Mesenchymal stem cell (in vitro differentiated cells and primary cell): ENCODE measurements around the gene CCND1.
"Not testable (repeated sequence)": the region's sequence is repeated elsewhere in the genome, so short reads cannot be mapped to it uniquely, and the experiment has no call there.

Source experiments
- DNase-seq: peaks from one replicate; pipeline ENCODE4 v3.0.0-alpha.2; 2013
- H2AFZ ChIP-seq: one replicate; pipeline ENCODE4 v1.6.1; 2013; ENCODE audit warnings: low read depth, mild to moderate bottlenecking, control low read depth, inconsistent platforms, low read length, moderate library complexity
- H2AK5ac ChIP-seq: 2 replicates; pipeline ENCODE4 v1.6.1; 2013; ENCODE audit warnings: low read length, moderate library complexity, mild to moderate bottlenecking, inconsistent platforms; ENCODE audit not compliant: severe bottlenecking
- H2BK120ac ChIP-seq: one replicate; pipeline ENCODE4 v1.6.1; 2013; ENCODE audit warnings: low read depth, mild to moderate bottlenecking, inconsistent platforms, low read length, moderate library complexity
- H2BK12ac ChIP-seq, 2 experiments: one replicate each; pipeline ENCODE4 v1.6.1; 2013; ENCODE audit warnings: inconsistent platforms in 2 of 2, low read length in 2 of 2, mild to moderate bottlenecking in 2 of 2, moderate library complexity in 2 of 2, control low read depth in 1 of 2
- H2BK15ac ChIP-seq: one replicate; pipeline ENCODE4 v1.6.1; 2013; ENCODE audit warnings: mild to moderate bottlenecking, low read depth, inconsistent platforms; ENCODE audit not compliant: poor library complexity, severe bottlenecking
- H2BK5ac ChIP-seq: 2 replicates; pipeline ENCODE4 v1.6.1; 2013; ENCODE audit warnings: low read depth, mild to moderate bottlenecking, low read length, control low read depth, inconsistent platforms; ENCODE audit not compliant: poor library complexity, severe bottlenecking
- H3K14ac ChIP-seq, 2 experiments: one replicate each; pipeline ENCODE4 v1.6.1; 2013; ENCODE audit warnings: inconsistent platforms in 2 of 2, low read length in 2 of 2, control low read depth in 1 of 2, mild to moderate bottlenecking in 1 of 2, moderate library complexity in 1 of 2
- H3K18ac ChIP-seq, 2 experiments: one replicate each; pipeline ENCODE4 v1.6.1; 2013; ENCODE audit warnings: inconsistent platforms in 2 of 2, low read length in 2 of 2, control low read depth in 1 of 2, low read depth in 1 of 2, mild to moderate bottlenecking in 1 of 2
- H3K23ac ChIP-seq, 2 experiments: one replicate each; pipeline ENCODE4 v1.6.1; 2013; ENCODE audit warnings: inconsistent platforms in 2 of 2, low read length in 2 of 2, mild to moderate bottlenecking in 2 of 2, moderate library complexity in 2 of 2, control low read depth in 1 of 2
- H3K27ac ChIP-seq: 2 replicates; pipeline ENCODE4 v1.5.1; 2013; ENCODE audit warnings: mild to moderate bottlenecking, moderate library complexity, low read length, control low read depth, inconsistent platforms; ENCODE audit not compliant: poor library complexity, severe bottlenecking
- H3K27me3 ChIP-seq, 2 experiments: 2 replicates each; pipeline versions ENCODE4 v1.6.1 to v1.7.0; 2013; ENCODE audit warnings: low read length in 2 of 2, mild to moderate bottlenecking in 2 of 2, moderate library complexity in 2 of 2, control low read depth in 1 of 2, inconsistent platforms in 1 of 2; ENCODE audit not compliant: control insufficient read depth in 1 of 2, insufficient read depth in 1 of 2
- H3K36me3 ChIP-seq, 2 experiments: 2 replicates each; pipeline versions ENCODE4 v1.6.1 to v1.7.0; 2013; ENCODE audit warnings: low read length in 2 of 2, control low read depth in 1 of 2, inconsistent platforms in 1 of 2, low read depth in 1 of 2, mild to moderate bottlenecking in 1 of 2; ENCODE audit not compliant: insufficient read depth in 2 of 2, control insufficient read depth in 1 of 2
- H3K4ac ChIP-seq, 2 experiments: one replicate each; pipeline ENCODE4 v1.6.1; 2013; ENCODE audit warnings: inconsistent platforms in 2 of 2, low read length in 2 of 2, mild to moderate bottlenecking in 2 of 2, moderate library complexity in 2 of 2, control low read depth in 1 of 2, low read depth in 1 of 2
- H3K4me1 ChIP-seq: 2 replicates; pipeline ENCODE4 v1.6.1; 2013; ENCODE audit warnings: low read depth, low read length, control low read depth; ENCODE audit not compliant: control insufficient read depth, insufficient read depth
- H3K4me2 ChIP-seq: 2 replicates; pipeline ENCODE4 v1.6.1; 2013; ENCODE audit warnings: low read length, mild to moderate bottlenecking, inconsistent platforms; ENCODE audit not compliant: poor library complexity, severe bottlenecking
- H3K4me3 ChIP-seq, 2 experiments: 2 replicates each; pipeline versions ENCODE4 v1.5.1 to v1.7.0; 2013; ENCODE audit warnings: low read length in 2 of 2, mild to moderate bottlenecking in 2 of 2, control low read depth in 1 of 2, low read depth in 1 of 2; ENCODE audit not compliant: insufficient read depth in 1 of 2
- H3K79me1 ChIP-seq: replicated peaks from 2 replicates; pipeline ENCODE4 v1.6.1; 2013; ENCODE audit warnings: mild to moderate bottlenecking, control low read depth, low read length, inconsistent platforms; ENCODE audit not compliant: poor library complexity, severe bottlenecking
- H3K9ac ChIP-seq: 2 replicates; pipeline ENCODE4 v1.7.0; 2013; ENCODE audit warnings: mild to moderate bottlenecking, low read length, moderate library complexity
- H3K9me3 ChIP-seq: 2 replicates; pipeline ENCODE4 v1.7.0; 2013; ENCODE audit warnings: mild to moderate bottlenecking, low read length; ENCODE audit not compliant: control insufficient read depth
- H4K8ac ChIP-seq: one replicate; pipeline ENCODE4 v1.6.1; 2013; ENCODE audit warnings: inconsistent platforms, mild to moderate bottlenecking, low read length, moderate library complexity
- H4K91ac ChIP-seq: one replicate; pipeline ENCODE4 v1.6.1; 2013; ENCODE audit warnings: mild to moderate bottlenecking, low read length, inconsistent platforms
- WGBS: methylation state at CpG from one replicate; pipeline ENCODE4 v1.1.7; 2013; ENCODE audit warnings: mixed read lengths; 5-methylcytosine and 5-hydroxymethylcytosine counted together

CCND1 gene

GRCh38 chr11:69618237-69618636, 22.7 kb upstream of the CCND1 start:
- H4K91ac ChIP-seq: no peak overlapping the region
- no peak overlapping the region for H3K14ac ChIP-seq
- no peak overlapping the region for H3K9ac ChIP-seq
- H3K4me2 ChIP-seq: no peak overlapping the region
- 85% methylated on average over 8 of the region's 8 CpGs for WGBS
- no peak overlapping the region for H2AK5ac ChIP-seq
- no peaks in the 10 kb centered on the region for H3K79me1 ChIP-seq
- H2BK12ac ChIP-seq: no peak overlapping the region
- H3K23ac ChIP-seq: no peak overlapping the region
- H3K27ac ChIP-seq: no peak overlapping the region
- H3K36me3 ChIP-seq: no peaks in the 10 kb centered on the region
- no peaks in the 10 kb centered on the region for H3K4me1 ChIP-seq
- no peak for DNase-seq
- H2AFZ ChIP-seq: no peak overlapping the region
- H2BK5ac ChIP-seq: no peak overlapping the region
- no peak overlapping the region for H3K18ac ChIP-seq
- no peak overlapping the region for H2BK15ac ChIP-seq
- H4K8ac ChIP-seq: no peak overlapping the region
- H2BK120ac ChIP-seq: no peak overlapping the region
- no peak overlapping the region for H3K4ac ChIP-seq
- H3K4me3 ChIP-seq: no peak overlapping the region
- H3K9me3 ChIP-seq: no peaks in the 10 kb centered on the region
- H3K27me3 ChIP-seq: peaks cover 13 to 16% of the 10 kb centered on the region in 2 experiments

GRCh38 chr11:69620683-69621290, 20.2 kb upstream of the CCND1 start:
- Histone ChIP-seq H3K36me3 (no peaks in the 10 kb centered on the region), H3K4me3 (no peak overlapping the region), H2AFZ (no peak overlapping the region), H3K9me3 (no peaks in the 10 kb centered on the region), H2BK5ac (no peak overlapping the region), H3K14ac (no peak overlapping the region), H2AK5ac (no peak overlapping the region), H3K4ac (no peak overlapping the region), H3K9ac (no peak overlapping the region), H3K79me1 (no peaks in the 10 kb centered on the region), H3K23ac (no peak overlapping the region), H3K4me2 (no peak overlapping the region), H2BK120ac (no peak overlapping the region), H2BK15ac (no peak overlapping the region), H3K18ac (no peak overlapping the region), H2BK12ac (no peak overlapping the region), H3K27me3 (peaks cover 11 to 15% of the 10 kb centered on the region in 2 experiments), H3K27ac (no peak overlapping the region), H4K8ac (no peak overlapping the region), H3K4me1 (no peaks in the 10 kb centered on the region), H4K91ac (no peak overlapping the region)
- WGBS: 88% methylated on average over 1 of the region's 2 CpGs
- no peak for DNase-seq

DNA sequence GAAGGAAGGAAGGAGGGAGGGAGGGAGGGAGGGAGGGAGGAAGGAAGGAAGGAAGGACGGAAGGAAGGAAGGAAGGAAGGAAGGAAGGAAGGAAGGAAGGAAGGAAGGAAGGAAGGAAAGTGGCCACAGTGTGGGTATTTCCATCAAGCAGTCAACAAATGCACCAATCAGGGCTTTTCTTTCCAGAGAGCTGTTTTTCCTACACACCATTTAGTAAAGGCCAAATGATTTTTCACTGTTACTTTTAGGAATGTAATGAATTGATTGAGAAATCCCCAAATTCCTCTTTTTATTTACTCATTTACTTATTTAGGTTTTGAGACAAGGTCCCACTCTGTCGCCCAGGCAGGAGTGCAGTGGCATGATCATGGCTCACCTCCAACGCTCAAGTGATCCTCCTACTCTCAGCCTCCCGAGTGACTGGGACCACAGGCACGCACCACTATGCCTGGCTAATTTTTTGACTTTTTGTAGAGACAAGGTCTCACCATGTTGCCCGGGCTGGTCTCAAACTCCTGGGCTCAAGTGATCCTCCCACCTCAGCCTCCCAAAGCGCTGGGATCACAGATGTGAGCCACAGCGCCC, 18.8 kb upstream of the CCND1 start:
- not testable (repeated sequence) for H2AK5ac ChIP-seq, H3K9ac ChIP-seq, H3K36me3 ChIP-seq, H3K4me2 ChIP-seq, H4K91ac ChIP-seq, H3K14ac ChIP-seq, H4K8ac ChIP-seq, H3K4me1 ChIP-seq, H2AFZ ChIP-seq, H2BK15ac ChIP-seq, H3K4me3 ChIP-seq, H3K27ac ChIP-seq, H2BK5ac ChIP-seq, H2BK12ac ChIP-seq, H3K4ac ChIP-seq, H3K18ac ChIP-seq, H3K23ac ChIP-seq, H2BK120ac ChIP-seq, H3K79me1 ChIP-seq, H3K9me3 ChIP-seq, DNase-seq
- 98% methylated on average over 4 of the region's 8 CpGs for WGBS
- peaks cover 14% of the 10 kb centered on the region in 2 experiments for H3K27me3 ChIP-seq

DNA sequence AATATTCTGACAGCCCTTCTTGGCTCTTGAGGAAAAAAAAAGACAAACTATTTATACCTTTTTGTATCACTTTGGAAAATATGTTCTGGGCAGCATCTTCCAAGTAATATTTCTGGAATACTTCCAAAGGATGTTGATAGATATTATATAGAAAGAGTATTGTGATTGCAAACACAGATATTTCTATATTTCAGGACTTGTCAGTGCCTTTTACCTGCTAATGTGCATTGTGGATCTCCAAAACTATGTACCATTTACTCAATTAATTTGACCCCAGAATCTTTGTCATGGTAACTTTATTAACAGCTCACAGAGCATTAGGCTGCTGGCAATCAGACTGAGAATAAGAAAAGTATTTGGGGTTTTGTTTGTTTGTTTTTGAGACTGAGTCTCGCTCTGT, 16.7 kb upstream of the CCND1 start:
- H3K4me1 ChIP-seq: no peaks in the 10 kb centered on the region
- H2AK5ac ChIP-seq: no peak overlapping the region
- no peak overlapping the region for H3K9ac ChIP-seq
- H3K27me3 ChIP-seq: peaks cover 5 to 10% of the 10 kb centered on the region in 2 experiments
- H3K4ac ChIP-seq: no peak overlapping the region
- no peak overlapping the region for H2BK15ac ChIP-seq
- no peak overlapping the region for H4K8ac ChIP-seq
- no peaks in the 10 kb centered on the region for H3K79me1 ChIP-seq
- H2BK12ac ChIP-seq: no peak overlapping the region
- DNase-seq: no peak
- H3K27ac ChIP-seq: no peak overlapping the region
- no peak overlapping the region for H2BK120ac ChIP-seq
- no peak overlapping the region for H3K14ac ChIP-seq
- 94% methylated on average over 1 of the region's 1 CpG for WGBS
- peaks cover 3% of the 10 kb centered on the region for H3K9me3 ChIP-seq
- H3K18ac ChIP-seq: no peak overlapping the region
- no peak overlapping the region for H3K4me2 ChIP-seq
- H3K4me3 ChIP-seq: no peak overlapping the region
- no peak overlapping the region for H3K23ac ChIP-seq
- H2AFZ ChIP-seq: no peak overlapping the region
- no peak overlapping the region for H4K91ac ChIP-seq
- H3K36me3 ChIP-seq: no peaks in the 10 kb centered on the region
- H2BK5ac ChIP-seq: no peak overlapping the region
